Adrenal gland (tissue), 12 donors: ENCODE results near the gene KIF5C. TPM values are rescaled to one million over a fixed set of nuclear protein-coding genes. Genes with fewer than 3 reads are reported as not detected.

Source experiments
- DNase-seq, 7 donors: peaks; one replicate each; pipeline ENCODE4 v3.0.0-alpha.2; 2019 to 2020
- H3K27ac ChIP-seq, 5 donors: fragments of 200-600 bp; sonication (generic) in 4 of 5; 1 replicate in 3 of 5; 2 replicates in 2 of 5; pipeline versions ENCODE4 v1.5.1 to v1.8.0; 2016 to 2020; ENCODE audit warnings: mild to moderate bottlenecking in 1 of 5
- H3K27me3 ChIP-seq: fragments of 200-600 bp; 2 replicates; pipeline ENCODE4 v1.8.0; 2021
- H3K36me3 ChIP-seq, 2 donors: fragments of 200-600 bp; replicated peaks in 1 of 2; 1 replicate in 1 of 2; 2 replicates in 1 of 2; pipeline versions ENCODE4 v1.5.1 to v1.8.0; 2018 to 2022
- H3K4me1 ChIP-seq, 2 donors: fragments of 200-600 bp; replicated peaks in 1 of 2; 1 replicate in 1 of 2; 2 replicates in 1 of 2; pipeline versions ENCODE4 v1.5.1 to v1.8.0; 2018 to 2021
- H3K4me3 ChIP-seq, 4 donors: fragments of 200-600 bp; sonication (generic) in 3 of 4; one replicate each; pipeline ENCODE4 v1.5.1; 2016 to 2018
- H3K9me3 ChIP-seq, 3 donors: fragments of 200-600 bp; sonication (generic) in 1 of 3; replicated peaks in 1 of 3; 1 replicate in 2 of 3; 2 replicates in 1 of 3; pipeline versions ENCODE4 v1.5.1 to v1.8.0; 2016 to 2021
- POLR2A ChIP-seq, 2 donors: fragments of 450-650 bp; IDR thresholded peaks; one replicate each; pipeline ENCODE4 v1.6.1; 2017; ENCODE audit warnings: antibody characterized with exemption in 2 of 2, mild to moderate bottlenecking in 2 of 2, moderate library complexity in 1 of 2
- WGBS, 4 donors: extraction: QIAGEN DNeasy Blood & Tissue Kit in 2 of 4; methylation state at CpG; one replicate each; pipeline versions ENCODE4 v1.1.5 to v1.1.7; 2013 to 2017; 5-methylcytosine and 5-hydroxymethylcytosine counted together
- intact Hi-C, 2 donors: fragments of 100-400 bp; cut with DNase I; formaldehyde crosslinking; loops; one replicate each; pipeline versions ENCODE4 v1.14.1 to v1.15.0; 2022 to 2023
- polyA plus RNA-seq, 3 donors: library from polyadenylated mRNA; stranded (reverse); fragments of 200-250 nt in 2 of 3; fragments of 350-450 nt in 1 of 3; fragmentation: Illumina TruSeq in 1 of 3; extraction: RNeasy Lipid Tissue Mini Kit (QIAGEN cat#74804) in 1 of 3; gene quantifications; one replicate each; pipeline ENCODE4 v1.2.3, GENCODE V29; 2013 to 2014
- total RNA-seq, 9 donors: library from RNA; depleted of rRNA in 4 of 9; stranded (reverse); fragments of >200 nt in 4 of 9; fragments of 120-200 nt in 1 of 9; fragmentation: NEBNext Ultra II Directional in 1 of 9; extraction: Animal tissue kit (Norgen Biotek cat#: 25700) in 1 of 9; gene quantifications; one replicate each; pipeline versions ENCODE4 v1.1.0 to v1.2.4, GENCODE V29; 2013 to 2023
- TF ChIP-seq, protein P1 (sequence below), 6 experiments: fragments of 450-650 bp in 4 of 6; fragments of 200-600 bp in 2 of 6; sonication (generic) in 1 of 6; IDR thresholded peaks; 1 replicate in 5 of 6; 2 replicates in 1 of 6; pipeline versions ENCODE4 v1.5.1 to v1.8.0; 2016 to 2021; ENCODE audit warnings: antibody characterized with exemption in 6 of 6, mild to moderate bottlenecking in 2 of 6, moderate library complexity in 1 of 6
- donor health status: healthy with polysubstance abuse.
- donor health status: Bipolar disorder and iron deficiency.
- donor health status: DM: yes; HTN: yes; CAD: no.
- donor health status: DM: no; HTN: no; CAD: no.
- donor health status: DM: no; HTN: no; CAD: no.
- donor health status: DM: yes; HTN: yes; CAD: no.

The KIF5C gene
- total and polyA plus RNA-seq, 12 donors, result 9.1 to 62.1 (median 19.3) TPM

DNA sequence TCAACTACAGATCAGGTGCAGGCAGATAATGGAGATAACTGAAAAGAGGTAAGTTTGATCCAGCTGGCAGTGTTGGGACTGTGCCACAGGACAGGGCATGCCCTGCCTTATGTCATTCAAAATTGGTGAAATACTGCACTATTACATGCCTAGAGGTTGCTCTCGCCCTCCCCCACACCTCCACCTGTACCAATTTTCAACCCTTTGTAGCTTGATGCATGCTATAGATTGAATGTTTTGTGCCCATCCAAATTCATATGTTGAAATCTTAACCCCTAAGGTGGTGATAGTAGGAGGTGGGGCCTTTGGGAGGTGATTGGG is 91.4 kb downstream of the KIF5C start:
- WGBS, 4 donors, result 82 to 96% (median 92%) methylated on average over 1 of the region's 1 CpG
- H3K27ac ChIP-seq, result no peak overlapping the region
- no peaks in the 10 kb centered on the region for H3K9me3 ChIP-seq
- no peaks in the 10 kb centered on the region for H3K27me3 ChIP-seq
- TF ChIP-seq, protein P1, sequence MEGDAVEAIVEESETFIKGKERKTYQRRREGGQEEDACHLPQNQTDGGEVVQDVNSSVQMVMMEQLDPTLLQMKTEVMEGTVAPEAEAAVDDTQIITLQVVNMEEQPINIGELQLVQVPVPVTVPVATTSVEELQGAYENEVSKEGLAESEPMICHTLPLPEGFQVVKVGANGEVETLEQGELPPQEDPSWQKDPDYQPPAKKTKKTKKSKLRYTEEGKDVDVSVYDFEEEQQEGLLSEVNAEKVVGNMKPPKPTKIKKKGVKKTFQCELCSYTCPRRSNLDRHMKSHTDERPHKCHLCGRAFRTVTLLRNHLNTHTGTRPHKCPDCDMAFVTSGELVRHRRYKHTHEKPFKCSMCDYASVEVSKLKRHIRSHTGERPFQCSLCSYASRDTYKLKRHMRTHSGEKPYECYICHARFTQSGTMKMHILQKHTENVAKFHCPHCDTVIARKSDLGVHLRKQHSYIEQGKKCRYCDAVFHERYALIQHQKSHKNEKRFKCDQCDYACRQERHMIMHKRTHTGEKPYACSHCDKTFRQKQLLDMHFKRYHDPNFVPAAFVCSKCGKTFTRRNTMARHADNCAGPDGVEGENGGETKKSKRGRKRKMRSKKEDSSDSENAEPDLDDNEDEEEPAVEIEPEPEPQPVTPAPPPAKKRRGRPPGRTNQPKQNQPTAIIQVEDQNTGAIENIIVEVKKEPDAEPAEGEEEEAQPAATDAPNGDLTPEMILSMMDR (IDR thresholded peaks at IDR 0.05), result no peak
- no peak for TF ChIP-seq POLR2A (IDR thresholded peaks at IDR 0.05)
- no peaks in the 10 kb centered on the region for H3K4me1 ChIP-seq
- intact Hi-C loops, result no loop called here
- DNase-seq, result no peak
- no peaks in the 10 kb centered on the region for H3K36me3 ChIP-seq
- no peak overlapping the region for H3K4me3 ChIP-seq

DNA sequence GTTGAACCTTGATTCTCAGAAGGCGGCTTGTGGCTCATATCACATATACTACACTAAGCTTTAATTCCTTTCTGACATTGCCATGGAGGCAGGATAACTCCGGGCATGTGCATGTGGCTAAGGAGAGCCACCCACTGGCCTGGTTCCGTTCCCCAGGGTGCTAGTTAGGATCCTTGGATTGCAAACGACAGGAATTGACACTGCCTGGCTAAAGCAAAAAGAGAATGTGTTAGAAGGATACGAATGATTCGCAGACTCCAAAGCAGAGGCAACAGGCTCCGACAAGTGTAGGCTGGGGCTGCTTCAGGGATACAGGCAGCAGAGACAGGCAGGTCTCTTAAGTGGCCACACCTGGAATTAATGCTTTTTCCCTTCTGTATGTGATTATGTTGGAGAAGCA is 92.0 kb downstream of the KIF5C start:
- no peaks in the 10 kb centered on the region for H3K4me1 ChIP-seq
- intact Hi-C loops, result no loop called here
- 91 to 97% (median 92%) methylated on average over 7 of the region's 7 CpGs for WGBS, 4 donors

DNA sequence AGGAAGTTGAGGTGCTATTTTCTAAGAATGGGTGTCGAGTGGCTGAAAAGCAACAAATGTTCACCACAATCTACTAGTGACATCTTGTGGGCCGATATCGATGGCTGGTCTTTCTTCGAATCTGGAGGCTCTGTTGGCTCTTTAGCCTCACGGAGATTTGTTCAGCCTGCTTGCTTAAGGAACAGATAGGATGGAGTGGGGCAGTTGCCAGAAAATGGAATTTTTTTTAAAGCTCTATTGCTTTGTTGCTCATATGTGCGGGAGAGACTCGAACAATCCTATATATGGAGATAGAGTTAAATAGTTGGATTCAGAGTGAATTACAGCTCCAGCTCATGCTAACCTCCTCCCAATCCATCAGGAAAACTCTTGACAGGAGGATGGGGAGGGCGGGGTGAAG is 92.6 kb downstream of the KIF5C start:
- H3K4me1 ChIP-seq, result no peaks in the 10 kb centered on the region
- no peak overlapping the region for H3K4me3 ChIP-seq
- H3K36me3 ChIP-seq, result no peaks in the 10 kb centered on the region
- no peaks in the 10 kb centered on the region for H3K27me3 ChIP-seq
- no peak for TF ChIP-seq POLR2A (IDR thresholded peaks at IDR 0.05)
- TF ChIP-seq, protein P1 (IDR thresholded peaks at IDR 0.05), result no peak
- intact Hi-C loops, result no loop called here
- WGBS, 4 donors, result 60 to 77% (median 69%) methylated on average over 8 of the region's 8 CpGs
- H3K9me3 ChIP-seq, result no peaks in the 10 kb centered on the region
- no peak overlapping the region for H3K27ac ChIP-seq
- DNase-seq, result no peak

More for the DNA sequence above, 92.0 kb downstream of the KIF5C start:
- no peaks in the 10 kb centered on the region for H3K36me3 ChIP-seq
- H3K4me3 ChIP-seq, result no peak overlapping the region
- H3K27ac ChIP-seq, result no peak overlapping the region
- no peaks in the 10 kb centered on the region for H3K27me3 ChIP-seq
- TF ChIP-seq, protein P1 (IDR thresholded peaks at IDR 0.05), result no peak
- no peak for TF ChIP-seq POLR2A (IDR thresholded peaks at IDR 0.05)
- H3K9me3 ChIP-seq, result no peaks in the 10 kb centered on the region
- no peak for DNase-seq

DNA sequence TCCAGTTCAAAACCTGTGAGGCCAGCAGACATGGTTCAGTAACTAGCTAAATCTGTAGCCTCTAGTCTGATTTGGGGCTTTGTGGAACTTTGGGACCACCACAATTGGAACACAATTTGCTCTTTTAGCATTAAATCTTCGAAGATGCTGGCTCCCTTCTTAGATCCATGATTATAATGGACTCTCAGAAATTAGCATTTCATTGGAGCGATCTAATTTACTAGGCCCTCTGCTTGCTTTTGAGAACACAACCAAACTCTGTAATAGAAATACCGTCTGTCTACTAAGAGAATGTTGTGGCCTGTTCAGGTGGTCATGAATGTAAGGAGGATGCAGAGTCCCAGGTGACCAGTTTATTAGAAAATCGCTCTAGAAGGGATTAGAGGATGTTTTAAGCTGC is 93.3 kb downstream of the KIF5C start:
- Histone ChIP-seq H3K4me1 (no peaks in the 10 kb centered on the region), H3K4me3 (no peak overlapping the region), H3K27me3 (no peaks in the 10 kb centered on the region), H3K36me3 (no peaks in the 10 kb centered on the region), H3K27ac (no peak overlapping the region), H3K9me3 (no peaks in the 10 kb centered on the region)
- 86 to 95% (median 92%) methylated on average over 4 of the region's 4 CpGs for WGBS, 4 donors
- TF ChIP-seq, protein P1 (IDR thresholded peaks at IDR 0.05), result no peak
- intact Hi-C loops, result no loop called here
- DNase-seq, result no peak
